LNCaP clone FGC (cell line): Measurements from ENCODE around the gene UNCX.

Source experiments
- DNase-seq: peaks from one replicate; pipeline ENCODE4 v3.0.0-alpha.2; 2011; ENCODE audit warnings: low read depth
- H3K4me3 ChIP-seq: 2 replicates; pipeline ENCODE4 v1.5.1; 2011; ENCODE audit warnings: mild to moderate bottlenecking, low read depth, low read length, control low read depth
- TF ChIP-seq, protein P1 (sequence below): IDR thresholded peaks from 2 replicates; pipeline ENCODE4 v1.5.1; 2012; ENCODE audit warnings: mild to moderate bottlenecking; ENCODE audit not compliant: control insufficient read depth, insufficient read depth; ENCODE audit errors: extremely low read depth

UNCX gene

GRCh38 chr7:1220000-1220726 is 12.5 kb upstream of the UNCX start:
- no peak overlapping the region for H3K4me3 ChIP-seq
- TF ChIP-seq, protein P1, sequence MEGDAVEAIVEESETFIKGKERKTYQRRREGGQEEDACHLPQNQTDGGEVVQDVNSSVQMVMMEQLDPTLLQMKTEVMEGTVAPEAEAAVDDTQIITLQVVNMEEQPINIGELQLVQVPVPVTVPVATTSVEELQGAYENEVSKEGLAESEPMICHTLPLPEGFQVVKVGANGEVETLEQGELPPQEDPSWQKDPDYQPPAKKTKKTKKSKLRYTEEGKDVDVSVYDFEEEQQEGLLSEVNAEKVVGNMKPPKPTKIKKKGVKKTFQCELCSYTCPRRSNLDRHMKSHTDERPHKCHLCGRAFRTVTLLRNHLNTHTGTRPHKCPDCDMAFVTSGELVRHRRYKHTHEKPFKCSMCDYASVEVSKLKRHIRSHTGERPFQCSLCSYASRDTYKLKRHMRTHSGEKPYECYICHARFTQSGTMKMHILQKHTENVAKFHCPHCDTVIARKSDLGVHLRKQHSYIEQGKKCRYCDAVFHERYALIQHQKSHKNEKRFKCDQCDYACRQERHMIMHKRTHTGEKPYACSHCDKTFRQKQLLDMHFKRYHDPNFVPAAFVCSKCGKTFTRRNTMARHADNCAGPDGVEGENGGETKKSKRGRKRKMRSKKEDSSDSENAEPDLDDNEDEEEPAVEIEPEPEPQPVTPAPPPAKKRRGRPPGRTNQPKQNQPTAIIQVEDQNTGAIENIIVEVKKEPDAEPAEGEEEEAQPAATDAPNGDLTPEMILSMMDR, result no peak
- DNase-seq, result no peak

DNA sequence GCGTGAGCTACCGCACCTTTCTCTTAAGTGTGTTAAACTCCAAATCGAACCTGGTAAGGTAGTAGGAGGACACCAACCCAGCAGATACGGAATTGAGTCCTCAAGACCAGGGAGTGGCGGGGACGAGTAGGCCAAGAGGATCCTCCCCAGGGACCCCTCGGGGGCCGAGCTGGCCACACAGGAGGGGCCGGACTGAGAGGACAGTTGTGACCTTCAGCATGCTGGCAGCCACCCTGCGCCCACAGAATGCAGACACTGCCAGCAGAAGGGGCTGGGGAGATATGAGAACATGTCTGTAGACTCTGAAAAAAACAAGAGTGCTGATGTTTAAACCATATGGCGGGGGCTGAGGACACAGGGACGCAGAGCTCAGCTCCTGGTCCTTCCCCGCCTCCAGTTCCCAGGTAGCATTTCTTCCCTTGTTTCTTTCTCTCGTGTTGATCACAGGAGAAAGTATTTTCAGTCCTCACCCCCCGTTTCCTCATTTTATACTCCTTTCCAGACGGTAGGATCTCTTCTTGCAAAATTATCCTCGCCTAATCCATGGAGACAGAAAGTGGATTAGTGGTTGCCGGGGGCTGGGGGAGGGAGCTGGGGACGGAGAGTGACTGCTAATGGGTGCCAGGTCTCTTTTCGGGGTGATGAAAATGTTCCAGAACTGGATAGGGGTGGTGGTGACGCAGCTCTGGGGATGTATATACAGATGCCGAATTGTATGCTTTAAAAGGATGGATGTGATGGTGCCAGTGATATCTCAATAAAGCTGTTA is 11.5 kb upstream of the UNCX start:
- no peak overlapping the region for H3K4me3 ChIP-seq
- no peak for DNase-seq
- TF ChIP-seq, protein P1, result no peak

- no peak overlapping the region for H3K4me3 ChIP-seq
- TF ChIP-seq, protein P1, result no peak
- no peak for DNase-seq
Measured at GRCh38 chr7:1223196-1223981, 9.3 kb upstream of the UNCX start.

GRCh38 chr7:1224086-1224716 is 8.5 kb upstream of the UNCX start:
- DNase-seq, result no peak
- TF ChIP-seq, protein P1, result no peak
- no peak overlapping the region for H3K4me3 ChIP-seq

GRCh38 chr7:1225030-1225429 is 7.6 kb upstream of the UNCX start:
- H3K4me3 ChIP-seq, result no peak overlapping the region
- TF ChIP-seq, protein P1, result no peak
- no peak for DNase-seq

DNA sequence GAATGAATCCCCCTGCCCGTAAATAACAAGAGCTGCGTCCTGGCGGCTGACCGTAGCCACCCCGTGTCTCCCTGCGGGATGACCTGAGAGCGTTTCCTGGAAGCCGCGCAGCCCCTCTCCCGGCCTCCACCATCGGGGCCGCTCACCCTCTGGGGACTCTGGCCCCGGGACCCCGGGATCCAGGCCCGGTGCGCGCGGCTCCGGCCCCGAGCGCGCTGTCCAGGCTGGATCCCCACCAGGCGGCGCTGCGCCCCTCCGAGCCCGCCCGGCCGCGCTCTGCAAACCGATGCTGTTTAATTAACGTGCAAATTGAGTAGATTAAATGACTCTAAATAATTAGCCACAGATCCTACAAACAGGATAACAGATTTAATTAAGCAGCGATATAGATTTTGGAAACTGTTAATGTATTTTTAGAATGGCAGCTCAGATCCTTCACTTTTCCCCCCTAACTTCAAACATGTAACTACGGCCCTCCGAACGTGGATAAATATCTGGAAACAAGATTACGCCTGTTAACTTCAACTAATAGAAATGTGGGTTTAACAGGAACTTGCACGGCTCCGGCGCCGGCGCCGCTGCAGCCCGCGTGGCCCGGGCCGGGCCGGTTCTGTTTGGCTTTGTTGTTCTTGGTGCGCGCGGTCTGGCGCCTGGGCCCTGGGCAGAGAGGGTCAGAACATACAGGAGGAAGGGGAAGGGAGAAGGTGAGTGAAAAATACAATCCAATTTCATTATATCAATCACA is 7.1 kb upstream of the UNCX start:
- H3K4me3 ChIP-seq, result no peak overlapping the region
- no peak for DNase-seq
- TF ChIP-seq, protein P1, result peak; percentile 64
